GM23338 (cell line): ENCODE results near the gene C17orf100. TPM values are rescaled to one million over a fixed set of nuclear protein-coding genes. Genes with fewer than 3 reads are reported as not detected.

ENCODE experiments used
- ATAC-seq: fragments of 200-7000 bp; cut with Tn5 transposase; 3 replicates; pipeline ENCODE4 v1.9.1; 2020
- DNase-seq: peaks from one replicate; pipeline ENCODE4 v3.0.0-alpha.2; 2015; ENCODE audit warnings: low spot score
- H2AFZ ChIP-seq: fragments of 200-600 bp; sonication (generic); 2 replicates; pipeline ENCODE4 v1.8.0; 2016; ENCODE audit warnings: antibody characterized with exemption, mild to moderate bottlenecking, moderate library complexity
- H3F3A ChIP-seq: fragments of 200-600 bp; sonication (generic); replicated peaks from 2 replicates; pipeline ENCODE4 v1.8.0; 2017; ENCODE audit warnings: antibody characterized with exemption, mixed run types, low read depth
- H3K27ac ChIP-seq: fragments of 200-600 bp; sonication (generic); 2 replicates; pipeline ENCODE4 v1.6.1; 2016; ENCODE audit warnings: low read depth
- H3K27me3 ChIP-seq: fragments of 200-600 bp; sonication (generic); 2 replicates; pipeline ENCODE4 v1.8.0; 2016; ENCODE audit warnings: mild to moderate bottlenecking, mixed run types, moderate library complexity; ENCODE audit not compliant: insufficient read depth
- H3K36me3 ChIP-seq: fragments of 200-600 bp; sonication (generic); 2 replicates; pipeline ENCODE4 v1.8.0; 2016; ENCODE audit warnings: mild to moderate bottlenecking; ENCODE audit not compliant: insufficient read depth
- H3K4me1 ChIP-seq: fragments of 200-600 bp; sonication (generic); 2 replicates; pipeline ENCODE4 v1.8.0; 2016; ENCODE audit warnings: mild to moderate bottlenecking, moderate library complexity; ENCODE audit not compliant: insufficient read depth
- H3K4me2 ChIP-seq: fragments of 200-600 bp; sonication (generic); 2 replicates; pipeline ENCODE4 v1.7.1; 2017; ENCODE audit warnings: mixed run types
- H3K4me3 ChIP-seq: fragments of 200-600 bp; sonication (generic); 2 replicates; pipeline ENCODE4 v1.6.1; 2016; ENCODE audit warnings: mixed run types
- H3K79me2 ChIP-seq: fragments of 200-600 bp; sonication (generic); replicated peaks from 2 replicates; pipeline ENCODE4 v1.8.0; 2017; ENCODE audit warnings: mild to moderate bottlenecking; ENCODE audit not compliant: insufficient read depth
- H3K9me2 ChIP-seq: fragments of 200-600 bp; sonication (generic); 2 replicates; pipeline ENCODE4 v1.8.0; 2017; ENCODE audit not compliant: insufficient read depth
- H4K20me1 ChIP-seq: fragments of 200-600 bp; sonication (generic); replicated peaks from 2 replicates; pipeline ENCODE4 v1.8.0; 2017; ENCODE audit warnings: mild to moderate bottlenecking; ENCODE audit not compliant: insufficient read depth
- H3K27ac Mint-ChIP-seq: 2 replicates; pipeline ENCODE4 v1.8.0; 2020; ENCODE audit warnings: inconsistent platforms, mild to moderate bottlenecking, moderate library complexity, mixed read lengths
- H3K27me3 Mint-ChIP-seq: 3 replicates; pipeline ENCODE4 v1.8.0; 2022; ENCODE audit warnings: low read depth, mild to moderate bottlenecking, moderate library complexity, mixed read lengths, inconsistent platforms; ENCODE audit not compliant: insufficient read depth, poor library complexity
- H3K36me3 Mint-ChIP-seq: 3 replicates; pipeline ENCODE4 v1.8.0; 2021; ENCODE audit warnings: low read depth, mild to moderate bottlenecking, inconsistent platforms, moderate library complexity, mixed read lengths
- H3K4me1 Mint-ChIP-seq: 3 replicates; pipeline ENCODE4 v1.8.0; 2020; ENCODE audit warnings: mild to moderate bottlenecking, inconsistent platforms, mixed read lengths
- H3K4me3 Mint-ChIP-seq: 3 replicates; pipeline ENCODE4 v1.8.0; 2021; ENCODE audit warnings: moderate library complexity, mild to moderate bottlenecking, inconsistent platforms, mixed read lengths
- H3K9me3 Mint-ChIP-seq: 3 replicates; pipeline ENCODE4 v1.8.0; 2020; ENCODE audit warnings: moderate library complexity, mild to moderate bottlenecking, inconsistent platforms, mixed read lengths
- CTCF ChIP-seq, 2 experiments: fragments of 200-600 bp in 1 of 2; sonication (generic) in 1 of 2; conservative IDR thresholded peaks; 2 replicates each; pipeline versions ENCODE4 v1.5.1 to v1.6.1; 2016 to 2017; ENCODE audit warnings: antibody characterized with exemption in 2 of 2, low read depth in 2 of 2, mild to moderate bottlenecking in 2 of 2, moderate library complexity in 1 of 2
- EZH2 ChIP-seq: fragments of 200-600 bp; sonication (generic); IDR thresholded peaks from one replicate; pipeline ENCODE4 v1.8.0; 2017; ENCODE audit warnings: antibody characterized with exemption, mild to moderate bottlenecking, low read depth; ENCODE audit not compliant: unreplicated experiment
- EZH2phosphoT487 ChIP-seq: fragments of 200-600 bp; sonication (generic); IDR thresholded peaks from one replicate; pipeline ENCODE4 v1.8.1; 2018; ENCODE audit warnings: antibody characterized with exemption; ENCODE audit not compliant: unreplicated experiment
- JUNB ChIP-seq: IDR thresholded peaks from one replicate; pipeline ENCODE4 v1.6.1; 2016; ENCODE audit warnings: antibody characterized with exemption; ENCODE audit not compliant: unreplicated experiment
- NANOG ChIP-seq: IDR thresholded peaks from 2 replicates; pipeline ENCODE4 v1.6.1; 2016; ENCODE audit warnings: antibody characterized with exemption, borderline replicate concordance
- REST ChIP-seq: IDR thresholded peaks from one replicate; pipeline ENCODE4 v1.6.1; 2018; ENCODE audit warnings: antibody characterized with exemption; ENCODE audit not compliant: unreplicated experiment
- STAT1 ChIP-seq: IDR thresholded peaks from one replicate; pipeline ENCODE4 v1.6.1; 2016; ENCODE audit warnings: antibody characterized with exemption; ENCODE audit not compliant: unreplicated experiment
- ZNF331 ChIP-seq: fragments of 250-450 bp; sonication (Bioruptor Pico); IDR thresholded peaks from 2 replicates; pipeline ENCODE4 v1.5.0; 2020; ENCODE audit warnings: low read depth, mild to moderate bottlenecking, moderate library complexity
- polyA plus RNA-seq: library from polyadenylated mRNA; unstranded; fragments of >200 nt; fragmentation: Nextera tagmentation; extraction: Ambion mirVana; gene quantifications from 2 replicates; pipeline ENCODE4 v1.2.1, GENCODE V29; 2016
- total RNA-seq: library from RNA; depleted of rRNA; stranded (reverse); fragments of >200 nt; shearing (Covaris generic); gene quantifications from 2 replicates; pipeline ENCODE4 v1.2.3, GENCODE V29; 2014

Gene C17orf100
- total and polyA plus RNA-seq, 2 experiments from 2014 or later = 2.7 to 3.9 TPM

- Histone ChIP-seq H3K4me3 (no peak overlapping the region), H2AFZ (no peak overlapping the region), H3K4me2 (no peak overlapping the region), H3K79me2 (no peaks in the 10 kb centered on the region), H3K4me1 (no peaks in the 10 kb centered on the region), H3F3A (no peaks in the 10 kb centered on the region), H3K27ac (no peak overlapping the region), H4K20me1 (no peaks in the 10 kb centered on the region), H3K36me3 (no peaks in the 10 kb centered on the region), H3K27me3 (no peaks in the 10 kb centered on the region), H3K9me2 (no peaks in the 10 kb centered on the region)
- H3K36me3 Mint-ChIP-seq = no peaks in the 10 kb centered on the region
- no peaks in the 10 kb centered on the region; the same call in 2 of the 3 replicates for H3K9me3 Mint-ChIP-seq
- H3K4me3 Mint-ChIP-seq = no peak overlapping the region
- DNase-seq (no peak), ATAC-seq (no peak)
- H3K27ac Mint-ChIP-seq = peak overlapping the region; percentile 79; the same call in 1 of the 2 replicates
- no peak for TF ChIP-seq REST
- no peak for TF ChIP-seq EZH2phosphoT487
- TF ChIP-seq JUNB = no peak
- no peak for TF ChIP-seq ZNF331 (CRISPR knock-in tag)
- TF ChIP-seq CTCF (conservative IDR thresholded peaks at IDR 0.05; ENCODE audit: low read depth in 2 of 2) = no peak
- no peak for TF ChIP-seq EZH2
- TF ChIP-seq STAT1 = no peak
- peaks cover 3% of the 10 kb centered on the region; the same call in 1 of the 3 replicates for H3K4me1 Mint-ChIP-seq
- H3K27me3 Mint-ChIP-seq = peaks cover 2% of the 10 kb centered on the region
These were observed 32.3 kb downstream of the C17orf100 start for GRCh38 chr17:6683730-6684459.

GRCh38 chr17:6684460-6684783 lies 32.9 kb downstream of the C17orf100 start:
- Histone ChIP-seq H3K4me3 (no peak overlapping the region), H3K27ac (no peak overlapping the region), H3K9me2 (no peaks in the 10 kb centered on the region), H3K27me3 (no peaks in the 10 kb centered on the region), H3K4me1 (no peaks in the 10 kb centered on the region), H2AFZ (no peak overlapping the region), H4K20me1 (no peaks in the 10 kb centered on the region), H3K36me3 (no peaks in the 10 kb centered on the region), H3F3A (no peaks in the 10 kb centered on the region), H3K79me2 (no peaks in the 10 kb centered on the region), H3K4me2 (no peak overlapping the region)
- no peak for TF ChIP-seq JUNB
- TF ChIP-seq NANOG = no peak
- no peak for DNase-seq
- H3K36me3 Mint-ChIP-seq = no peaks in the 10 kb centered on the region
- H3K4me3 Mint-ChIP-seq = no peak overlapping the region
- H3K27me3 Mint-ChIP-seq = peaks cover 2% of the 10 kb centered on the region
- H3K27ac Mint-ChIP-seq = no peak overlapping the region
- H3K9me3 Mint-ChIP-seq = no peaks in the 10 kb centered on the region; the same call in 2 of the 3 replicates
- H3K4me1 Mint-ChIP-seq = peaks cover 3% of the 10 kb centered on the region; the same call in 1 of the 3 replicates
- ATAC-seq = no peak
